HG03378 (cell line): ENCODE data around the gene SLC13A3.
"Not testable (repeated sequence)": the region's sequence is repeated elsewhere in the genome, so short reads cannot be mapped to it uniquely, and the experiment has no call there.

ENCODE experiments used
- ATAC-seq: cut with Tn5 transposase; IDR thresholded peaks from one replicate; pipeline ENCODE4 v1.9.1; 2021; ENCODE audit warnings: mild to moderate bottlenecking, moderate library complexity; ENCODE audit not compliant: unreplicated experiment

SLC13A3 gene

GRCh38 chr20:46681032-46681854 is 30.0 kb upstream of the SLC13A3 start:
- no peak for ATAC-seq

DNA sequence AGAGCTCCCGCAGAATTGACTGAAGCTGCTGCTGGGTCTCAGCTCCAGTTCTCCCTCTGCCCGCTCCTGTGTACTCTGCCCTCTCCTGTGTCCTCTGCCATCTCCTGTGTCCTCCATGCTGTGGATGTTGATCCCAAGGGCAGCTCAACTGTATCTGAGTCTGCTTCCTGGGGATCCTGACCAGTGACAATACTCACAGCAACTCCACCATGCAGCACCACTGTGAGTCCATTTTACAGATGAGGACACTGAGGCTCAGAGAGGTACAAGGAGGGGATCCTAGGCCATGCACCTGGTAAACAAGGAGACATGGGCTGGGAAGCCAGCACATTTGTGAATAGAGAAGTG is 29.4 kb upstream of the SLC13A3 start:
- ATAC-seq: no peak

- ATAC-seq: no peak
Observed at GRCh38 chr20:46678516-46678915, 27.3 kb upstream of the SLC13A3 start.

GRCh38 chr20:46677608-46678007 is 26.3 kb upstream of the SLC13A3 start:
- no peak for ATAC-seq

DNA sequence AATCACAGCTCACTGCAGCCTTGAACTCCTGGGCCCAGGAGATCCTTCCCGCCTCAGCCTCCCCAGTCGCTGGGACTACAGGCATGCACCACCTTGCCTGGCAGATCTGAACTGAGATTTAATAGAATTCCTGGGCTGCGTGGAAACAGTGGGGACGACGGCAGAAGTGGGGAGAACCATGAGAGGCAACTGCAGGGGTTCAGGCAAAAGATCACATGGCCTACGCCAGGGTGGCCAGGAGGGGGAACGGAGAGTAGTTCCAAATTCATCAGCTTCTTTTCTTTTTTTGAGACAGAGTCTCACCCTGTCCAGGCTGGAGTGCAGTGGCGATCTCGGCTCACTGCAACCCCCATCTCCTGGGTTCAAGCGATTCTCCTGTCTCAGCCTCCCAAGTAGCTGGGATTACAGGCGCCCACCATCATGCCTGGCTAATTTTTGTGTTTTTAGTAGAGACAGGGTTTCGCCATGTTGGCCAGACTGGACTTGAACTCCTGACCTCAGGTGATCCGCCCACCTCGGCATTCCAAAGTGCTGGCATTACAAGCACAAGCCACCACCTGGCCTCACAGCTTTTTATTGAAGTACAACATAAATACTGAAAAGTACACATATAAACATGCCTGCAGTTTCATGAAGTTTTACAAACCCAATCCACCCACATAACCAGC is 25.5 kb upstream of the SLC13A3 start:
- not testable (repeated sequence) for ATAC-seq

DNA sequence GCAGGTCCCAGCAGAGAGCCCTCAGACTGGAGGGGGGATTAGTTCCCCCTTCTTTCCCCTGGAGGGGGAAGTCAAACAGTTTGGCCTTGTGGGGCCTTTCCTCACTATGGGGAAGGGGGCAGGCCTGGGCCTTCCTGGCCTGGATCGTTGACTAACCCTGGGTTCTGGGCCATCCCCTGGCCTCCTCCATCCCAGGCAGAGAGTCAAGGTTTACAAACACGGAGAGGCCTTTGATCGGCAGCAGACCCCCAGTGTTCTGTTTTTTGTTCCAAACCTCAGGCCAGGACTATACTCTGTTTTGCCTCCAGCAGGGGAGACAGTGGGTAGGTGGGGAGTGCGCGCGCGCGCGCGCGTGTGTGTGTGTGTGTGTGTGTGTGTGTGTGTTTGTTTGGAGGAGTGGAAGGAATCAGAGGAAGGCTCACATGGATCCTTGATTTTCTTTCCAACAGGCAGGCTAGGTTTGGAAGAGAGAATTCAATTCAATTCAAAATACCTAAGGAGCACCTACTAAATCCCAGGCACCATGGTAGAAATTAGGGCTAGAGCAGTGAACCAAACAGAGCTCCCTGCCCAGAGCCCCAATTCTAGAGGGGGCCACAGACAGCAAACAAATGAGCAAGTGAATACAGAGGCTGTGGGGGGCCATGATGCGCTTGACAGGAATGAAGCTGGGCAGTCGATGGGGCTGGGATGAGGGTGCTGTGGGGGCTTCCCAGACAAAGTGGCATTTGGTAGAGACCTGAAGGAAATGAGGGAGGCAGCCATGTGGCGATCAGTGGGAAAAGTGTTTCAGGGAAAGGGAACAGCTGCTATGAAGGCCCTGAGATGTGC is 23.2 kb upstream of the SLC13A3 start:
- no peak for ATAC-seq

DNA sequence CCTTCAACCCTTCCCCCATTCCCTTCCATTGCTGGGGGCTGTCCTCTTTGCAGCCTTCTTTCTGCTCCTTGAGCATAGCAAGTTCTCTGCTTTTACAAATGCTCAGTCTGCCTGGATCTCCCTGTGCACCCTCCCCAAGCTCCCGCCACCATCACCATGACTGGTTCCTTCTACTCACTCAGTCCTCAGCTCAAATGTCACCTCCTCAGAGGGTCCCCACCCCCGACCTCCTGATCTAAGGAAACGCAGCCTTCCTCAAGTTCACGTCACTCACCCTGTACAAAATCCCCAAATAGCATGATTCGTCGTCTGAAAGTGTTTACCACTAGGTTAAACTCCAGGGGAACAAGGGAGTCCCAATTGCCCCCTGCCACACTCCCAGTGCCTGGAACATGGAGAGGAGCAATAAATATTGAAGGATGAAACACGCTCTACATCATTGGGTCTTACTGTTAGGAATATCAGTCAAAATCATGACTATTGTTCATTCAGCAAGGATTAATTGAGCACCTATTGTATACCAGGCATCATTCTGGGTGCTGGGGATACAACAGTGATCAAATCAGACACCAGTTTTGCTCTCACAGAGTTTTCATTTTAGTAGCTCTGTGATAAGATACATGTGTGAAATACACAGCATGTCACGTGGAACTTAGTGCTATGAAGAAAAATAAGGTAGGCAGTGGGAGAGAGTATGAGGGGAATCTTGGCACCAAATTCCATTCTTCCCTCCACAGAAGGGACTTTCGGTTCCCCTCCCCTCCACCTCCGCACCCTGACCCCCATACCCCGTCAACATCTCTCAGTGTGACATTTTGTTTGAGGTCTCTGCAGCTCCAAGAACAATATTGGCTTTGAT is 22.4 kb upstream of the SLC13A3 start:
- ATAC-seq: no peak

GRCh38 chr20:46672543-46673148 is 21.4 kb upstream of the SLC13A3 start:
- ATAC-seq: no peak

DNA sequence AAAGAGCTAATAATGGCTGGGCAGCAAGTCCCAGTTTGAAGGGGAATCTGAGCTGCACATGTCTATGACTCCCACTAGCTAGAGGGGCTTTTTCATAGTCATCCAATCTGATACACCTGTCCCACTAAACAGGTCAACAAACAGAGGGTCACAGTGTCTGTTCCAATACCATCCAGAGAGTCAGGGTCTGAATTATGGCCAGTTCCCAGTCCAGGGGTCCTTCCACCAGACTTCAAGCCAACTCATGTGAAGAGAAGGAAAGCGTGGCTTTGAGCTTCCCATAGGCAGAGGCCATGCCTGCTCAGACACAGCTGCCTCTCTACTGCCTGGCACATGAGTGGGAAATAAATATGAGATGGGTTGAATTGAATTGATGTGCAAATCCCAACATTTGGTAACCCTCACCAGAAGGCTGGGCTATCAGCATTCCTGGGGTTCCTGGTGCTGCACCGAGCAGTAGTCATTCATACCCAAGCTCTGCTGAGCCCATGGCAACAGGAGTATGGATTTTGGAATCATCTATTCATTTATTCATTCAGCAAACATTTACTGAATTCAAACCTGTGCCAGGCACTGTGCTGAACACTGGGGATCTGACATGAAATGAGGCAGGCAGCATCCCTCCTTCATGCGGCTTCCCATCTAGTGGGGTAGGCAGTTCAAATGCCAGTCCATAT is 20.7 kb upstream of the SLC13A3 start:
- no peak for ATAC-seq

DNA sequence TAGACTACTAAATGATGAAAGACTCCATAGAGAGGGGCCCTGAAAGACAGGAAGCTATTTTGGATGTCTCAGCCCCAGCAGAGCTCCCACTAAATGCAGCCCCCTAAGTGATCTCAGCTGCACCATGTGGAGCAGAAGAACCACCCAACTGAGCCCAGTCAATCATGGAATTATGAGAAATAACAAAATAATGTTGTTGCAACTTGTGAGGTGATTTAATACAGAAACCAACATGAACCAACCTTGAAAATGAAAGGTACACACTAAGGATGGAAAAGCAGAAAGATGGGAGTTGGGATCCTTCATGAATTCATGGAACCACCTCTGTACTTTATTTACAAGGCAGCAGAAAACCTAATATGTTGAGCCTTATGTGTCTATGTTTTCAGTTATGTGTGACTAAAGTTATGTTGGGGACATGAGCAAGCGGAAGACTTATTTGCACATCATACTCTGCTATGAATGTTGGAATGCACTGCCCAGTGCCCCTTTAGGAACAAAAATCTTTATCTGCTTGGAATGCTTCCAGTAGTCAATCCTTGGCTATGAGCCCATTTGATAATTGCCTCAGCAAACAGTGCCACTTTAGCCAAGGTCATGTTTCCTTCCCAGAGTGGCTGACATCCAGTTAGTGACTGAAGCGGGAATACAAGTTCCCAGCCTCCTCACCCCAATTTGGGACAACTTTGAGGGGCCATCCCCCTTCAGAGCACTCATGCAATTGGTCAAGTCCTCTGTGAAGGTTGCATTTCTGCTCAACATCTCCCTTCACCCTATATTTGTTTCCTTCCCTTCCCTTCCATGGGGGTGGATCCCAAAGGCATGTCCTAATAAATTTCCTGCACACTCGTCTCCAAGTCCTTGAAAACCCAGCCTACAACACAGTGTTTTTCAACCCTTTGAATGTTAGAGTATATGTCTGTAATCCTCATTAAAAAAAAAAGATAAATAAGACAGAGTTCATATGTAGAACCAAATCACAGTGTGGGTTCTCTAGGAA is 19.6 kb upstream of the SLC13A3 start:
- no peak for ATAC-seq

GRCh38 chr20:46670228-46670584 is 18.9 kb upstream of the SLC13A3 start:
- no peak for ATAC-seq

DNA sequence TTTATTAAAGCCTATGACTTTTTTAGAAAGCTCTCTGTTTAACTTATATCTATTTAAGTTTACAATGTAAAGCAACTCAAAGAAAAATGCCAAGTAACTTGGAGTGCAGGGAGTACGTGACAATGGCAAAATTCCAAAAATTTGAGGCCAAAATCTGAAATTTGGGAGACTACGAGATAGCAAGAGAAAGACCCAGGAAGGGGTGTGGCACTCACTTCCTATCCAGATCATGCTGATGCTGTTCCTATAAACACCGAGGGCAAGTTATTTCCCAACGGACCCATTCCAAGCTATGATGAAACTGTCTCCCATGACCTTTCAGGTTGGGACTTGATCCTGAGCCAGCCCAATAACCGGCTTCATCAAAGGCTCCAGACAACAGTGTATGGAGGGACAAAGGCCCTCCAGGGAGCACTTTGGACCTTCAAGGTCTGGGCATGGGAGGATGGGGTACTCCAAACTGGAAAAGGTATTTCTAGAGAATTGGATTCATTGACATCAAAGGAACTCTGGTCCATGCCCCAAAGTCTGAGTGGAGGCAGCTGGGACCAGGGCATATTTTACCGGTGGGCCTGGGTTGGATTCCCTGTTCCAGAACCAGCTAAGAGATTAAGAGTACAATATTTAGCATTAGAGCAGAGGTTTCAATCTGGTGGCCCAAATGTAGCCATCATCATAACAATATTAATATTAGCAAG is 15.7 kb upstream of the SLC13A3 start:
- no peak for ATAC-seq

- no peak for ATAC-seq
Observed at GRCh38 chr20:46666306-46666705, 15.0 kb upstream of the SLC13A3 start.

DNA sequence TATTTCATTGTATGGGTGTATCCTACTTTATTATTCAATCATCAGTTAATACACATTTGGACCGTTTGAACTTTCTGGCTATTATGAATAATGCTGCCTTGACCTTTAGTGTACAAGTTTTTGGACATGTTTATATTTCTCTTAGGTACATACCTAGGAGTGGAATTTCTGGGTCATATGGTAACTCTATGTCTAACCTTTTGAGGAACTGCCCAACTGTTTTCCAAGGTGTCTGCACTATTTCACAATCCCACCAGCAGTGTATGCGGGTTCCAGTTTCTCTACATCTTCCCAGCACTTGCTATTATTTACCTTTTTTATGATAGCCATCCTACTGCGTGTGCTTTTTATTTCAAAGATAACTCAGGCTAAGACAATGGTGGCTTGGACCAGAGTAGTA is 14.3 kb upstream of the SLC13A3 start:
- no peak for ATAC-seq

- no peak for ATAC-seq
Observed at GRCh38 chr20:46663531-46663930, 12.3 kb upstream of the SLC13A3 start.

DNA sequence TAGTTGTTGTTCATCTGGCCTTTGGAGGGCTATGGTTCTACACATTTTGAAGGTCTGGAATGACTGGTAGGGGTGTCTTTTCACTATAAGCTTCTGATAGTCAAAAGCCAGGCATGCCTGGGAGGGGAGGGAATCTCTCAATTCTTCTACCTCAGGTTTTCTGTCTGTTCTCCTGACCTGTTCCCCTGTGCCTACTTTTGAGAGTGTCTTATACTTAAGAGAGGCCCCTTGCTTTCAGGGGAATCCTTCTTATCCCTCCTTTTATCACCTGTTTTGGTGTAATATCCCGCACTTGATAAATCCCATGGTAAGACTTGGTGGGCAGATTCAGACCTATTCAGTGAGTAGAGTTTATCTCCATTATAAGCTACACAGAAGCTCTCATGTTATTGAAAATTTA is 10.4 kb upstream of the SLC13A3 start:
- ATAC-seq: no peak

DNA sequence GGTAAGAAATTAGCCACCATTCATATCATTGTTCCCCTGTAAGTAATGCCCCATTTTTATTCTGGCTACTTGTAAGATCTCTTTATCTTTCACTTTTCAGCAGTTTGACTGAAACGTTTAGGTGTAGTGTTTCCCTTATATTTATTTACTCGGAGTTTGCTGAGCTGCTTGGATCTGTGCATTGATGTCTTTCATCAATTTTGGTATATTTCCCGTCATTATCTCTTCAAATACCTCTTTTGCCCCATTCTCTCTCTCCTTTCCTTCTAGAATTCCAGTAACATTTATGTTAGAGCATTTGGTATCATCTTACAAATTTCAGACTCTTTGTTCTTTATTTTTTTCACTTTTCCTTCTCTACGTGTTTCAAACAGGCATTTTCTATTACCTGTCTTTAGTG is 9.2 kb upstream of the SLC13A3 start:
- ATAC-seq: no peak

DNA sequence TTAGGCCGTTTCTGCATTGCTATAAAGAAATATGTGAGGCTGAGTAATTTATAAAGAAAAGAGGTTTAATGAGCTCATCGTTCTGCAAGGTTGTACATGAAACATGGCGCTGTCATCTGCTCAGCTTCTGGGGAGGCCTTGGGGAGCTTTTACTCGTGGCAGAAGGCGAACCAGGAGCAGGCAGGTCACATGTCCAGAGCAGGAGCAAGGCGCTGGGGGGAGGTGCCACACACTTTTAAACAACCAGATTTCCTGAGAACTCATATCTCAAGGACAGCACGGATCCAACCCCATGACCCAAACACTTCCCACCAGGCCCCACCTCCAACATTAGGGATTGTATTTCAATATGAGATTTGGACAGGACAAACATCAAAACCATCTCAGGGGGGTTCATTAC is 6.4 kb upstream of the SLC13A3 start:
- no peak for ATAC-seq
